Subcutaneous adipose tissue (tissue), 4 donors: ENCODE results near the gene TRAPPC1. TPM values are rescaled to one million over a fixed set of nuclear protein-coding genes. Genes with fewer than 3 reads are reported as not detected.

Source experiments
- total RNA-seq, 4 donors: library from RNA; depleted of rRNA; stranded (reverse); fragments of >200 nt; gene quantifications; one replicate each; pipeline ENCODE4 v1.1.0, GENCODE V29; 2016
- TF ChIP-seq, protein P1 (sequence below): fragments of 450-650 bp; IDR thresholded peaks from one replicate; pipeline ENCODE4 v1.5.1; 2016; ENCODE audit warnings: low read depth, mild to moderate bottlenecking, control low read depth, antibody characterized with exemption, moderate library complexity

Gene TRAPPC1
- total RNA-seq, 4 donors from 2014 or later, result 28.8 to 43.5 (median 37.5) TPM

DNA sequence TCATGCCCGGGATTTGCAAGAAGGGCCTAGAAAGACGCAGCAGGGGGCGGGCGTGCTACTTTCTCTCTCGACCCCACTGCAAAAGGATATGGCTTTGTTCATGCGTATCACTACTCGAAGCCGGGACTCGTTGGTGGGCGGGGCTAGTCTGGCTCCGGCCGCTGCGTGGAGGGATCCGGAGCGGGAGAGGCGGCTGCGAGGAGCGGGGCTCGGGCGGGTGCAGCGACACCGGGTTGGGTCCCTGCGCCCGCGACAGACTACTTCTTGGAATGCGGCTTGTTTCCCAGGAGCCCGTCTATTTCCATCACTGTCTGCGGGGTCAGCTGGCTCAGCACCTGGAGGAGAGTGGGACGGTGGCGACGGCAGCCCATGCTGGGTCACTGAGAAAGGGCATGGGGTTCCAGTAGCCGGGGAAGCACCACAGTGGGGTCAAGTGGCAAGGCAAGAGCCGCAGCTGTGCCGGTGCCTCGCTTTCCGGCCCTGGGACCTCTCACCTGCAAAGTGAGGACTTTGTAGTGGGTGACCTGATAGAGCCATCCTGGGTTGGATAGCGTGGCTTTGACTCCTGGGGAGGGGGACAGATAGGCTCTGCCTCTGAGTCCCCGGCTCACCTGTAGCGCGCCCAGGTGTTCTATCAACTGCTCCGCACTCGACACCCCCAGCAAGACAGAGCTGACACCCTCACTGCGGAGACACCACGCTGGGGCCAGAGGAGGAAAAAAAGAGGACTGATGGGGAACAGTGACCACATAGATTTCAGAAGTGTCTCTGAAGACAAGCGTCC is 8.7 kb downstream of the TRAPPC1 start:
- TF ChIP-seq, protein P1, sequence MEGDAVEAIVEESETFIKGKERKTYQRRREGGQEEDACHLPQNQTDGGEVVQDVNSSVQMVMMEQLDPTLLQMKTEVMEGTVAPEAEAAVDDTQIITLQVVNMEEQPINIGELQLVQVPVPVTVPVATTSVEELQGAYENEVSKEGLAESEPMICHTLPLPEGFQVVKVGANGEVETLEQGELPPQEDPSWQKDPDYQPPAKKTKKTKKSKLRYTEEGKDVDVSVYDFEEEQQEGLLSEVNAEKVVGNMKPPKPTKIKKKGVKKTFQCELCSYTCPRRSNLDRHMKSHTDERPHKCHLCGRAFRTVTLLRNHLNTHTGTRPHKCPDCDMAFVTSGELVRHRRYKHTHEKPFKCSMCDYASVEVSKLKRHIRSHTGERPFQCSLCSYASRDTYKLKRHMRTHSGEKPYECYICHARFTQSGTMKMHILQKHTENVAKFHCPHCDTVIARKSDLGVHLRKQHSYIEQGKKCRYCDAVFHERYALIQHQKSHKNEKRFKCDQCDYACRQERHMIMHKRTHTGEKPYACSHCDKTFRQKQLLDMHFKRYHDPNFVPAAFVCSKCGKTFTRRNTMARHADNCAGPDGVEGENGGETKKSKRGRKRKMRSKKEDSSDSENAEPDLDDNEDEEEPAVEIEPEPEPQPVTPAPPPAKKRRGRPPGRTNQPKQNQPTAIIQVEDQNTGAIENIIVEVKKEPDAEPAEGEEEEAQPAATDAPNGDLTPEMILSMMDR, result no peak

GRCh38 chr17:7922269-7922844 is 9.4 kb downstream of the TRAPPC1 start:
- TF ChIP-seq, protein P1, result no peak

DNA sequence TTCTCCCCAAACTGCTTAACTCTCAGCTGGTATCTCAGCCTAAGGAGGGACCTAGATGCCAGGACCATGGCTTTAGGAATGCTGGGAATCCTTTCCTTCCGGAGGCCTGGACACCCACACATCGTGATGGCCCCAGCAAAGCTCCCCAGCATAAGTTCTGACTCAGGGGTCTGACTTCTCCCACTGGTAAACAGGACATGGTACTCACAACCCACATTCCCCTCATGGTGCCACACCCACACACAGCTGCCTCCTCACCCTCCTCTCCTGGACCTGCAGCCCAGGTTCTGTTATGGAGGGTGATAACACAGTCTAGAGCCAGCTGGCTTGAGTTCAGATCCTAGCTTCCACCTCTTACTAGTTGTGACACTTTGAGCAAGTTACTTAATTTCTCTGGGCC is 14.9 kb downstream of the TRAPPC1 start:
- TF ChIP-seq, protein P1, result no peak

GRCh38 chr17:7916385-7916682 is 15.4 kb downstream of the TRAPPC1 start:
- TF ChIP-seq, protein P1, result no peak

GRCh38 chr17:7915611-7916384 is 15.9 kb downstream of the TRAPPC1 start, which contains the start of gene RNF227:
RNF227 (minus strand) TSS chr17:7916289; CDS start chr17:7916195, 94 bp downstream.
- TF ChIP-seq, protein P1, result no peak

- TF ChIP-seq, protein P1, result no peak
Measured at GRCh38 chr17:7915179-7915610, 16.6 kb downstream of the TRAPPC1 start.
